GM18858 (cell line): ENCODE data around the gene PSMG4.

ENCODE experiments used
- ATAC-seq: cut with Tn5 transposase; IDR thresholded peaks from one replicate; pipeline ENCODE4 v1.9.1; 2021; ENCODE audit not compliant: unreplicated experiment

The PSMG4 gene

GRCh38 chr6:3305831-3306230 lies 47.1 kb downstream of the PSMG4 start:
- ATAC-seq, result no peak

GRCh38 chr6:3306848-3307247 lies 48.1 kb downstream of the PSMG4 start:
- no peak for ATAC-seq

GRCh38 chr6:3307436-3307835 lies 48.7 kb downstream of the PSMG4 start:
- no peak for ATAC-seq

GRCh38 chr6:3308106-3308505 lies 49.4 kb downstream of the PSMG4 start:
- ATAC-seq, result no peak

- ATAC-seq, result no peak
Observed at GRCh38 chr6:3309391-3310050, 50.8 kb downstream of the PSMG4 start.

GRCh38 chr6:3310051-3310448 lies 51.3 kb downstream of the PSMG4 start:
- ATAC-seq, result no peak

- ATAC-seq, result no peak
Observed at GRCh38 chr6:3310703-3311102, 52.0 kb downstream of the PSMG4 start.

GRCh38 chr6:3311826-3312225 lies 53.1 kb downstream of the PSMG4 start:
- ATAC-seq, result no peak

- ATAC-seq, result no peak
Observed at GRCh38 chr6:3312604-3313231, 54.0 kb downstream of the PSMG4 start.

- no peak for ATAC-seq
Observed at GRCh38 chr6:3314176-3314575, 55.4 kb downstream of the PSMG4 start.

- no peak for ATAC-seq
Observed at GRCh38 chr6:3314621-3315467, 56.1 kb downstream of the PSMG4 start.

GRCh38 chr6:3315841-3316240 lies 57.1 kb downstream of the PSMG4 start:
- ATAC-seq, result no peak

- ATAC-seq, result no peak
Observed at GRCh38 chr6:3316331-3316730, 57.6 kb downstream of the PSMG4 start.

GRCh38 chr6:3316818-3317217 lies 58.1 kb downstream of the PSMG4 start:
- no peak for ATAC-seq
